K562 (cell line): ENCODE results near the gene DCAF5. TPM values are rescaled to one million over a fixed set of nuclear protein-coding genes. Genes with fewer than 3 reads are reported as not detected.

Source experiments
- CBFA2T3 ChIP-seq: fragments of 450-650 bp; IDR thresholded peaks from 2 replicates; pipeline ENCODE4 v1.6.1; 2017
- CUX1 ChIP-seq: fragments of 200-800 bp; sonication (Bioruptor generic); IDR thresholded peaks from 2 replicates; pipeline ENCODE4 v1.6.1; 2016; ENCODE audit warnings: missing genetic modification characterization, missing compliant biosample characterization
- FOXP1 ChIP-seq: sonication (generic); formaldehyde crosslinking; IDR thresholded peaks from 2 replicates; pipeline ENCODE4 v1.8.0; 2022; ENCODE audit warnings: mild to moderate bottlenecking, missing genetic modification reagents
- MCM7 ChIP-seq, 2 experiments: fragments of 450-650 bp; IDR thresholded peaks; 2 replicates each; pipeline ENCODE4 v1.6.1; 2016 to 2018
- MLLT1 ChIP-seq, 2 experiments: fragments of 450-650 bp; IDR thresholded peaks; 2 replicates each; pipeline ENCODE4 v1.6.1; 2016
- MTA2 ChIP-seq: fragments of 450-650 bp; IDR thresholded peaks from 2 replicates; pipeline ENCODE4 v1.6.1; 2016; ENCODE audit warnings: low read depth
- MYC ChIP-seq, 2 experiments: fragments of 250-450 bp in 1 of 2; sonication (Bioruptor Pico) in 1 of 2; IDR thresholded peaks; 2 replicates each; pipeline versions ENCODE4 v1.5.1 to v1.6.1; 2012 to 2021; ENCODE audit warnings: low read depth in 2 of 2, borderline replicate concordance in 1 of 2, improper control_type of control experiment in 1 of 2, low read length in 1 of 2, mild to moderate bottlenecking in 1 of 2, moderate library complexity in 1 of 2
- NCOA4 ChIP-seq: fragments of 450-650 bp; IDR thresholded peaks from 2 replicates; pipeline ENCODE4 v1.6.1; 2018; ENCODE audit warnings: mild to moderate bottlenecking; ENCODE audit not compliant: partially characterized antibody
- NR1H2 ChIP-seq: sonication (generic); formaldehyde crosslinking; IDR thresholded peaks from 2 replicates; pipeline ENCODE4 v1.4.0; 2020; ENCODE audit warnings: mild to moderate bottlenecking, missing genetic modification reagents
- RBM17 ChIP-seq: fragments of 200-400 bp; formaldehyde crosslinking; IDR thresholded peaks from 2 replicates; pipeline ENCODE4 v1.6.1; 2017; ENCODE audit warnings: low read depth, mild to moderate bottlenecking, low read length, borderline replicate concordance
- SMC3 ChIP-seq: conservative IDR thresholded peaks from 2 replicates; pipeline ENCODE4 v1.6.1; 2011; ENCODE audit warnings: low read depth, low read length, improper control_type of control experiment; ENCODE audit not compliant: insufficient read depth
- SRSF9 ChIP-seq: fragments of 200-400 bp; formaldehyde crosslinking; IDR thresholded peaks from 2 replicates; pipeline ENCODE4 v1.6.1; 2017; ENCODE audit warnings: low read depth, low read length, borderline replicate concordance
- TEAD4 ChIP-seq, 2 experiments: sonication (generic) in 1 of 2; formaldehyde crosslinking in 1 of 2; IDR thresholded peaks; 2 replicates each; pipeline versions ENCODE4 v1.6.1 to v1.8.0; 2012 to 2022; ENCODE audit warnings: borderline replicate concordance in 1 of 2, inconsistent platforms in 1 of 2, low read length in 1 of 2, mild to moderate bottlenecking in 1 of 2, missing genetic modification reagents in 1 of 2
- ZC3H4 ChIP-seq: sonication (generic); formaldehyde crosslinking; IDR thresholded peaks from 2 replicates; pipeline ENCODE4 v1.9.0; 2021; ENCODE audit warnings: missing genetic modification reagents, borderline replicate concordance
- ZFP1 ChIP-seq: fragments of 450-650 bp; formaldehyde crosslinking; IDR thresholded peaks from 2 replicates; pipeline ENCODE4 v1.4.0; 2020; ENCODE audit warnings: mild to moderate bottlenecking, mixed read lengths
- polyA plus RNA-seq, 8 experiments: library from polyadenylated mRNA; depleted of rRNA in 4 of 8; stranded (reverse) in 5 of 8; unstranded in 3 of 8; fragments of >200 nt; fragmentation: Nextera tagmentation in 2 of 8; fragmentation: Illumina TruSeq in 1 of 8; extraction: Ambion mirVana in 2 of 8; extraction: Trizol in 1 of 8; gene quantifications; 2 replicates each; pipeline versions ENCODE4 v1.2.1 to v1.2.3, GENCODE V29; 2011 to 2014; ENCODE audit warnings: inconsistent platforms in 1 of 8, missing spikeins in 1 of 8
- total RNA-seq, 7 experiments: library from RNA; depleted of rRNA in 6 of 7; stranded (reverse); fragments of >200 nt in 6 of 7; fragmentation: Illumina TruSeq in 2 of 7; extraction: Trizol in 2 of 7; gene quantifications; 2 replicates each; pipeline versions ENCODE4 v1.2.1 to v1.2.3, GENCODE V29; 2011 to 2021; ENCODE audit warnings: low replicate concordance in 1 of 7
- TF ChIP-seq, protein P1 (sequence below): fragments of 250-450 bp; sonication (Bioruptor Pico); IDR thresholded peaks from 2 replicates; pipeline ENCODE4 v1.4.0; 2020

Gene DCAF5
- total and polyA plus RNA-seq, 9 of the 15 experiments (the other 6 are each of a cell fraction or from before 2014, with no cell fraction given) = 5.6 to 24.1 (median 12.7) TPM

DNA sequence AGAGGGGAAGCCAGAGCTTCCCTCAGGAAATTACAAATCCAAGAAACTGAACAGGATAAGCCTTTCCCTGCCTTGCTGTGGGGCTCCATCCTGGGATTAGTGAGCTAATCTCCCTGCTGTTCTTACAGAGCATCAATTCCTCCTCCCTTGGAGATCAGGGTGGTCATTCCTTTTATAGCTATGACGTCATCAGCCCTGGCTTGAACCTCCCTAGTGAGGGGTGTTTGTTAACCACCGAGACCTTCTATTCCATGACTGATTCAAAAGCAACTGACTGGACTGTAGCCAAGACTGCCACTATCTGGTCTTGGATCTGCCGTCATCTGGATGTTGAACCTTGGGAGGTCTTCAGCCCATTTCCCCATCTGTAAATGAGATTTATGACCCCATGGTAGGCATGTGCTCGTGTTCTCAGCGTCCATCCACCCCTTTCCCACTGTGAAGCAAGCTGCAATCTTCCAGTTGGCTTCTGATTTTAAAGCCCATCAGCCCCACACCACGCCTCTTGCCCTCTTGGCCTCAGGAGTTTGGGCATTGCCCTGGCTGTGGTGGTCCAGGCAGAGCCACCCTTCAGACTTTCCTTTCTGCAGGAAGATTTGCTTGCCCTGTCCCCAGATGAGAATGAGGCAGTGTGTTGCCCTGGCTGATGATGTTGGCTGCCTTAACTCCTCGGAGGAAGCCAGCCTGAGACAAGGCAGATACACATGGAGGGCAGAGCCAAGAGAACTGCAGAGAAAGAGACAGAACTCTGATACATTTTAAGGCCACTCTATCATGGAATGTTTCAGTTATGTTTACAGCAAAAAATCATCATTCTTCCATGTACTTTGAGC, 114.2 kb downstream of the DCAF5 start (continued):
- TF ChIP-seq CUX1 (CRISPR knock-in tag) (no peak), SMC3 (no peak), MCM7 (IDR thresholded peaks at IDR 0.05) (no peak), FOXP1 (CRISPR knock-in tag) (no peak), ZFP1 (no peak), MLLT1 (IDR thresholded peaks at IDR 0.05) (no peak), SRSF9 (no peak), ZC3H4 (CRISPR knock-in tag) (no peak), CBFA2T3 (no peak), NR1H2 (CRISPR knock-in tag) (no peak), NCOA4 (no peak), RBM17 (no peak), MTA2 (no peak), TEAD4 (IDR thresholded peaks at IDR 0.05; ENCODE audit: low read length) (no peak), TEAD4 (CRISPR knock-in tag; IDR thresholded peaks at IDR 0.05; ENCODE audit: borderline replicate concordance) (no peak), MYC (IDR thresholded peaks at IDR 0.05; ENCODE audit: low read depth, low read length) (no peak), MYC (CRISPR knock-in tag; IDR thresholded peaks at IDR 0.05; ENCODE audit: borderline replicate concordance, low read depth) (no peak)
- TF ChIP-seq, protein P1, sequence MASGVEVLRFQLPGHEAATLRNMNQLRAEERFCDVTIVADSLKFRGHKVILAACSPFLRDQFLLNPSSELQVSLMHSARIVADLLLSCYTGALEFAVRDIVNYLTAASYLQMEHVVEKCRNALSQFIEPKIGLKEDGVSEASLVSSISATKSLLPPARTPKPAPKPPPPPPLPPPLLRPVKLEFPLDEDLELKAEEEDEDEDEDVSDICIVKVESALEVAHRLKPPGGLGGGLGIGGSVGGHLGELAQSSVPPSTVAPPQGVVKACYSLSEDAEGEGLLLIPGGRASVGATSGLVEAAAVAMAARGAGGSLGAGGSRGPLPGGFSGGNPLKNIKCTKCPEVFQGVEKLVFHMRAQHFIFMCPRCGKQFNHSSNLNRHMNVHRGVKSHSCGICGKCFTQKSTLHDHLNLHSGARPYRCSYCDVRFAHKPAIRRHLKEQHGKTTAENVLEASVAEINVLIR (CRISPR knock-in tag) = 0 out of 2 replicates have a peak, but pooled peaks have one; percentile 21
